ENCODE data around the gene COLEC12.

- no peak for TF ChIP-seq POLR2A (IDR thresholded peaks at IDR 0.05)
- no peak for TF ChIP-seq CTCF (IDR thresholded peaks at IDR 0.05)
Measured at GRCh38 chr18:425106-425745, 75.3 kb downstream of the COLEC12 start.

Data from lower leg skin (tissue), 3 donors.